HUDEP-2 (cell line): ENCODE data around the gene CPNE1.

ENCODE experiments used
- DNase-seq, 76 experiments: peaks; one replicate each; lab custom pipeline; 2025; ENCODE audit not compliant: unreplicated experiment in 76 of 76; lab: John Stamatoyannopoulos, UW

The CPNE1 gene

GRCh38 chr20:35625584-35626385 lies 38.9 kb downstream of the CPNE1 start:
- DNase-seq = no peak

- DNase-seq = no peak
These were observed 43.1 kb downstream of the CPNE1 start for GRCh38 chr20:35621560-35621946.

- DNase-seq = no peak
These were observed 43.7 kb downstream of the CPNE1 start for GRCh38 chr20:35620818-35621559.

- peak in 59 of 76 experiments; percentile 18 to 84 (median 58) for DNase-seq
These were observed 45.3 kb downstream of the CPNE1 start for GRCh38 chr20:35619196-35620095.

GRCh38 chr20:35618263-35619131 lies 46.2 kb downstream of the CPNE1 start:
- DNase-seq = peak in 8 of 76 experiments; percentile 7 to 49 (median 24)

GRCh38 chr20:35617397-35618262 lies 47.1 kb downstream of the CPNE1 start:
- peak in 51 of 76 experiments; percentile 8 to 69 (median 33) for DNase-seq

- DNase-seq = peak in 75 of 76 experiments; percentile 15 to 96 (median 76)
These were observed 48.0 kb downstream of the CPNE1 start for GRCh38 chr20:35616465-35617396.

- peak in 74 of 76 experiments; percentile 74 to 100 (median 99) for DNase-seq
These were observed 48.8 kb downstream of the CPNE1 start, which contains the start of gene SPAG4 for GRCh38 chr20:35615667-35616464. Gene SPAG4, plus strand, starts transcription at chr20:35615829. Its CDS starts 175 bp downstream, at chr20:35616004.

GRCh38 chr20:35611482-35611881 lies 53.2 kb downstream of the CPNE1 start:
- no peak for DNase-seq

GRCh38 chr20:35610833-35611427 lies 53.8 kb downstream of the CPNE1 start:
- peak in 63 of 76 experiments; percentile 8 to 77 (median 41) for DNase-seq

GRCh38 chr20:35607003-35607735 lies 57.5 kb downstream of the CPNE1 start:
- DNase-seq = no peak

GRCh38 chr20:35606127-35606526 lies 58.6 kb downstream of the CPNE1 start:
- DNase-seq = no peak

GRCh38 chr20:35604449-35604747 lies 60.3 kb downstream of the CPNE1 start:
- peak in 8 of 76 experiments; percentile 9 to 35 (median 18) for DNase-seq

- DNase-seq = no peak
These were observed 60.8 kb downstream of the CPNE1 start for GRCh38 chr20:35603695-35604448.

- DNase-seq = no peak
These were observed 61.7 kb downstream of the CPNE1 start for GRCh38 chr20:35602851-35603495.
